Ascending aorta (tissue), 2 donors: Measurements from ENCODE around the gene NECAP2. TPM values are rescaled to one million over a fixed set of nuclear protein-coding genes. Genes with fewer than 3 reads are reported as not detected.
A peak's percentile ranks its signal among the peaks of the same experiment; 100 is the strongest.
"Not testable (repeated sequence)": the region's sequence is repeated elsewhere in the genome, so short reads cannot be mapped to it uniquely, and the experiment has no call there.

ENCODE experiments used
- DNase-seq, 2 donors: peaks; one replicate each; pipeline ENCODE4 v3.0.0-alpha.2; 2019; ENCODE audit warnings: low spot score in 2 of 2
- H3K27ac ChIP-seq, 2 donors: fragments of 200-600 bp; sonication (generic); one replicate each; pipeline ENCODE4 v1.5.1; 2016 to 2017; ENCODE audit warnings: mild to moderate bottlenecking in 1 of 2
- H3K27me3 ChIP-seq: fragments of 200-600 bp; sonication (generic); one replicate; pipeline ENCODE4 v1.5.1; 2017
- H3K36me3 ChIP-seq, 2 donors: fragments of 200-600 bp; sonication (generic); one replicate each; pipeline ENCODE4 v1.5.1; 2016
- H3K4me1 ChIP-seq, 2 donors: fragments of 200-600 bp; sonication (generic); one replicate each; pipeline ENCODE4 v1.5.1; 2016 to 2017; ENCODE audit warnings: mild to moderate bottlenecking in 1 of 2
- H3K4me3 ChIP-seq, 2 donors: fragments of 200-600 bp; sonication (generic); one replicate each; pipeline ENCODE4 v1.5.1; 2016 to 2017; ENCODE audit warnings: mild to moderate bottlenecking in 1 of 2
- H3K9me3 ChIP-seq, 2 donors: fragments of 200-600 bp; sonication (generic); one replicate each; pipeline ENCODE4 v1.5.1; 2016
- CTCF ChIP-seq, 3 experiments: fragments of 200-600 bp in 2 of 3; fragments of 450-650 bp in 1 of 3; sonication (generic) in 2 of 3; IDR thresholded peaks; one replicate each; pipeline ENCODE4 v1.5.1; 2016 to 2019; ENCODE audit warnings: antibody characterized with exemption in 3 of 3, mild to moderate bottlenecking in 1 of 3, moderate library complexity in 1 of 3
- intact Hi-C: fragments of 100-400 bp; cut with DNase I; formaldehyde crosslinking; loops from one replicate; pipeline ENCODE4 v1.15.1; 2023
- total RNA-seq: library from RNA; depleted of rRNA; stranded (reverse); fragments of >200 nt; gene quantifications from one replicate; pipeline ENCODE4 v1.1.0, GENCODE V29; 2016

The NECAP2 gene
- total RNA-seq, 1 donor from 2014 or later = 28.6 TPM

- TF ChIP-seq CTCF (IDR thresholded peaks at IDR 0.05) = no peak
- H3K27ac ChIP-seq = no peak overlapping the region
- no peaks in the 10 kb centered on the region for H3K9me3 ChIP-seq
- intact Hi-C loops = no loop called here
- peaks cover 21 to 33% of the 10 kb centered on the region in 2 donors for H3K36me3 ChIP-seq
- no peak overlapping the region for H3K4me3 ChIP-seq
- H3K4me1 ChIP-seq = no peaks in the 10 kb centered on the region
- no peak for DNase-seq
- H3K27me3 ChIP-seq = no peaks in the 10 kb centered on the region
Measured at GRCh38 chr1:16491056-16491675, 50.6 kb downstream of the NECAP2 start.

- DNase-seq, H3K9me3 ChIP-seq, H3K4me1 ChIP-seq, H3K27ac ChIP-seq, intact Hi-C loops, H3K4me3 ChIP-seq, H3K27me3 ChIP-seq: not testable (repeated sequence)
- H3K36me3 ChIP-seq = peaks cover 9 to 18% of the 10 kb centered on the region in 2 donors
Measured at GRCh38 chr1:16492937-16493336, 52.4 kb downstream of the NECAP2 start.

GRCh38 chr1:16493731-16494130 lies 53.2 kb downstream of the NECAP2 start:
- DNase-seq, H3K27ac ChIP-seq, intact Hi-C loops, H3K4me1 ChIP-seq, H3K4me3 ChIP-seq, H3K27me3 ChIP-seq, H3K9me3 ChIP-seq: not testable (repeated sequence)
- H3K36me3 ChIP-seq = peaks cover 9 to 17% of the 10 kb centered on the region in 2 donors

GRCh38 chr1:16497474-16497904 lies 57.0 kb downstream of the NECAP2 start:
- H3K27ac ChIP-seq = peak overlapping the region in 1 of 2 donors; percentile 83
- H3K9me3 ChIP-seq, H3K27me3 ChIP-seq, intact Hi-C loops, H3K4me1 ChIP-seq, H3K36me3 ChIP-seq, H3K4me3 ChIP-seq, DNase-seq: not testable (repeated sequence)

- H3K4me1 ChIP-seq, H3K9me3 ChIP-seq, DNase-seq, H3K36me3 ChIP-seq, H3K27me3 ChIP-seq: not testable (repeated sequence)
- Histone ChIP-seq H3K27ac (peak overlapping the region; percentile 77 to 83), H3K4me3 (peak overlapping the region; percentile 70 to 90)
- intact Hi-C loops = loop anchor here (2.0 kb wide), 1 partner anchor 15 kb away; no protein-coding TSS in a partner anchor
Measured at GRCh38 chr1:16498047-16498446, 57.5 kb downstream of the NECAP2 start.

- TF ChIP-seq CTCF (IDR thresholded peaks at IDR 0.05) = peak in 1 of 3 experiments; percentile 9
- DNase-seq = peak; percentile 46 to 93
- peak overlapping the region; percentile 77 to 83 for H3K27ac ChIP-seq
Measured at GRCh38 chr1:16498573-16499413, 58.3 kb downstream of the NECAP2 start.

GRCh38 chr1:16500466-16500865 lies 59.9 kb downstream of the NECAP2 start:
- H3K27ac ChIP-seq, intact Hi-C loops, H3K4me1 ChIP-seq, H3K27me3 ChIP-seq, H3K9me3 ChIP-seq, H3K36me3 ChIP-seq, DNase-seq: not testable (repeated sequence)
- H3K4me3 ChIP-seq = peak overlapping the region in 1 of 2 donors; percentile 90

More at GRCh38 chr1:16498573-16499413, 58.3 kb downstream of the NECAP2 start:
- peak overlapping the region; percentile 70 to 90 for H3K4me3 ChIP-seq
- intact Hi-C loops = loop anchor here (2.0 kb wide), 1 partner anchor 14 kb away; no protein-coding TSS in a partner anchor
- no peaks in the 10 kb centered on the region for H3K27me3 ChIP-seq
- no peaks in the 10 kb centered on the region for H3K9me3 ChIP-seq
- no peaks in the 10 kb centered on the region for H3K36me3 ChIP-seq
- peaks cover 2 to 4% of the 10 kb centered on the region in 2 donors for H3K4me1 ChIP-seq

- H3K27me3 ChIP-seq, intact Hi-C loops, DNase-seq, H3K4me3 ChIP-seq, H3K9me3 ChIP-seq, H3K27ac ChIP-seq, H3K4me1 ChIP-seq, H3K36me3 ChIP-seq: not testable (repeated sequence)
Measured at GRCh38 chr1:16500975-16501374, 60.5 kb downstream of the NECAP2 start.

GRCh38 chr1:16501446-16501845 lies 60.9 kb downstream of the NECAP2 start:
- H3K27me3 ChIP-seq, H3K27ac ChIP-seq, H3K9me3 ChIP-seq, DNase-seq, H3K4me3 ChIP-seq, H3K4me1 ChIP-seq, intact Hi-C loops, H3K36me3 ChIP-seq: not testable (repeated sequence)
